ENCODE measurements around the gene KICS2. TPM values are rescaled to one million over a fixed set of nuclear protein-coding genes. Genes with fewer than 3 reads are reported as not detected.
A peak's percentile ranks its signal among the peaks of the same experiment; 100 is the strongest.
"Not testable (repeated sequence)": the region's sequence is repeated elsewhere in the genome, so short reads cannot be mapped to it uniquely, and the experiment has no call there.

The KICS2 gene
- total and polyA plus RNA-seq, 4 donors: 3.4 to 7.0 (median 4.4) TPM

GRCh38 chr12:64221651-64222008, 466 bp downstream of the KICS2 start:
- 0% methylated on average over 10 of the region's 16 CpGs for WGBS (ENCODE audit: insufficient coverage)

GRCh38 chr12:64220046-64220445, 2.0 kb downstream of the KICS2 start:
- no peak overlapping the region for H3K27ac ChIP-seq (ENCODE audit: low read depth, low read length)
- no peaks in the 10 kb centered on the region for H3K36me3 ChIP-seq (ENCODE audit: control insufficient read depth, insufficient read depth, low read length)
- H3K4me1 ChIP-seq (ENCODE audit: control insufficient read depth, insufficient read depth, low read length): peaks cover 8% of the 10 kb centered on the region
- H3K4me3 ChIP-seq (ENCODE audit: low read depth, low read length): no peak overlapping the region
- no CpG with 5 or more reads among the region's 3 CpGs for WGBS (ENCODE audit: insufficient coverage)
- H3K9me3 ChIP-seq (ENCODE audit: control insufficient read depth, insufficient read depth, low read length): no peaks in the 10 kb centered on the region
- DNase-seq (ENCODE audit: low read depth in 4 of 6, low spot score in 6 of 6): no peak
- H3K27me3 ChIP-seq (ENCODE audit: control insufficient read depth, insufficient read depth, low read length): no peaks in the 10 kb centered on the region

More at GRCh38 chr12:64221651-64222008, 466 bp downstream of the KICS2 start:
- Histone ChIP-seq H3K27me3 (ENCODE audit: control insufficient read depth, insufficient read depth, low read length) (no peaks in the 10 kb centered on the region), H3K9me3 (ENCODE audit: control insufficient read depth, insufficient read depth, low read length) (no peaks in the 10 kb centered on the region), H3K36me3 (ENCODE audit: control insufficient read depth, insufficient read depth, low read length) (no peaks in the 10 kb centered on the region), H3K4me3 (ENCODE audit: low read depth, low read length) (peak overlapping the region; percentile 97), H3K27ac (ENCODE audit: low read depth, low read length) (peak overlapping the region; percentile 96), H3K4me1 (ENCODE audit: control insufficient read depth, insufficient read depth, low read length) (peaks cover 8% of the 10 kb centered on the region)
- peak in 5 of 6 donors; percentile 61 to 94 (median 71) for DNase-seq (ENCODE audit: low read depth in 4 of 6, low spot score in 6 of 6)

DNA sequence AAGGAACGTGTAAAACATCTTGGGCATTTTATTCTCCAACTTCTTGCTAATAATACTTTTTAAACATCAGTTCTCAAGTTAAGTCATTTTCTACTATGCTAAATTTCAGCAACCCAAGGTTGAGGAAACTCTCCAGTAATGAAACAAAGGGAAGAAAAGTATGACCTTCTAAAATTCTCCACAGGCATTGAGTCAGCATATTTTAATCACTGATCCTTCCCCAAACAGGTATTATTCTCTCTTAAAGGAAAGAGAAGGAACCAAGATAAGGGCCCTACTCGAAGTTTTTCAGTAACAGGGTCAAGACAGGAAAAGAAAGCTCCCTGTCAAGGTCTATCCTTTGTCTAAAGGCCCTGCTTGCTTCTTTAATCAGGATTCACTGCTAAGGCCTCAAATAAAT, 3.0 kb downstream of the KICS2 start:
- no peaks in the 10 kb centered on the region for H3K27me3 ChIP-seq (ENCODE audit: control insufficient read depth, insufficient read depth, low read length)
- H3K27ac ChIP-seq (ENCODE audit: low read depth, low read length): no peak overlapping the region
- H3K9me3 ChIP-seq (ENCODE audit: control insufficient read depth, insufficient read depth, low read length): no peaks in the 10 kb centered on the region
- H3K4me1 ChIP-seq (ENCODE audit: control insufficient read depth, insufficient read depth, low read length): peaks cover 8% of the 10 kb centered on the region
- WGBS (ENCODE audit: insufficient coverage): no CpG with 5 or more reads among the region's 2 CpGs
- no peak overlapping the region for H3K4me3 ChIP-seq (ENCODE audit: low read depth, low read length)
- DNase-seq (ENCODE audit: low read depth in 4 of 6, low spot score in 6 of 6): no peak
- no peaks in the 10 kb centered on the region for H3K36me3 ChIP-seq (ENCODE audit: control insufficient read depth, insufficient read depth, low read length)

GRCh38 chr12:64218597-64218996, 3.5 kb downstream of the KICS2 start:
- no peaks in the 10 kb centered on the region for H3K36me3 ChIP-seq (ENCODE audit: control insufficient read depth, insufficient read depth, low read length)
- no peaks in the 10 kb centered on the region for H3K27me3 ChIP-seq (ENCODE audit: control insufficient read depth, insufficient read depth, low read length)
- H3K4me1 ChIP-seq (ENCODE audit: control insufficient read depth, insufficient read depth, low read length): peaks cover 8% of the 10 kb centered on the region
- H3K27ac ChIP-seq (ENCODE audit: low read depth, low read length): no peak overlapping the region
- 93% methylated on average over 3 of the region's 5 CpGs for WGBS (ENCODE audit: insufficient coverage)
- H3K4me3 ChIP-seq (ENCODE audit: low read depth, low read length): no peak overlapping the region
- no peaks in the 10 kb centered on the region for H3K9me3 ChIP-seq (ENCODE audit: control insufficient read depth, insufficient read depth, low read length)
- DNase-seq (ENCODE audit: low read depth in 4 of 6, low spot score in 6 of 6): no peak

- H3K27ac ChIP-seq (ENCODE audit: low read depth, low read length); H3K4me3 ChIP-seq (ENCODE audit: low read depth, low read length); H3K36me3 ChIP-seq (ENCODE audit: control insufficient read depth, insufficient read depth, low read length); DNase-seq (ENCODE audit: low read depth in 4 of 6, low spot score in 6 of 6); H3K27me3 ChIP-seq (ENCODE audit: control insufficient read depth, insufficient read depth, low read length); H3K9me3 ChIP-seq (ENCODE audit: control insufficient read depth, insufficient read depth, low read length); H3K4me1 ChIP-seq (ENCODE audit: control insufficient read depth, insufficient read depth, low read length): not testable (repeated sequence)
- WGBS (ENCODE audit: insufficient coverage): 96% methylated on average over 5 of the region's 7 CpGs
These were observed 4.5 kb downstream of the KICS2 start for GRCh38 chr12:64217643-64218042.

DNA sequence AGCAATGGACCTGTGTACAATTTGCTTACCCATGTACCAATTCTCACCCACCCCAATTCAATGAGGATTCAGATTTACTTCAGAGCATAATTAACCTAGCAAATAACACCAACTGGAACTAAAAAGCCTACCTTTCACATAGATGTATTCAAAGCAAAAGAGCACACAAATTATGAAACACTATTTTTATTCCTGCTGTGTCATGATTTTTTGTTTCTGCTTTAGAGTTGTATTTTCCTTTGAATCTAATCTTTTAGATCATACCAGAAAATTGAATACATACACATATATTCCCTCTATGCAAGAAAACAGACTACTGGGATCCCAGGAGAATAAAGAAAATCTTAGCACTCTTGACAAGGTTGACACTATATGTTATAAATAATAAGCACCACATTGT, 5.9 kb downstream of the KICS2 start:
- no peak for DNase-seq (ENCODE audit: low read depth in 4 of 6, low spot score in 6 of 6)
- Histone ChIP-seq H3K4me1 (ENCODE audit: control insufficient read depth, insufficient read depth, low read length) (no peaks in the 10 kb centered on the region), H3K36me3 (ENCODE audit: control insufficient read depth, insufficient read depth, low read length) (no peaks in the 10 kb centered on the region), H3K27ac (ENCODE audit: low read depth, low read length) (no peak overlapping the region), H3K27me3 (ENCODE audit: control insufficient read depth, insufficient read depth, low read length) (no peaks in the 10 kb centered on the region), H3K9me3 (ENCODE audit: control insufficient read depth, insufficient read depth, low read length) (no peaks in the 10 kb centered on the region), H3K4me3 (ENCODE audit: low read depth, low read length) (no peak overlapping the region)

- DNase-seq (ENCODE audit: low read depth in 4 of 6, low spot score in 6 of 6): no peak
- Histone ChIP-seq H3K27me3 (ENCODE audit: control insufficient read depth, insufficient read depth, low read length) (no peaks in the 10 kb centered on the region), H3K36me3 (ENCODE audit: control insufficient read depth, insufficient read depth, low read length) (no peaks in the 10 kb centered on the region), H3K9me3 (ENCODE audit: control insufficient read depth, insufficient read depth, low read length) (no peaks in the 10 kb centered on the region), H3K4me3 (ENCODE audit: low read depth, low read length) (no peak overlapping the region), H3K4me1 (ENCODE audit: control insufficient read depth, insufficient read depth, low read length) (no peaks in the 10 kb centered on the region), H3K27ac (ENCODE audit: low read depth, low read length) (no peak overlapping the region)
- no CpG with 5 or more reads among the region's 5 CpGs for WGBS (ENCODE audit: insufficient coverage)
These were observed 9.9 kb downstream of the KICS2 start for GRCh38 chr12:64212119-64212746.

DNA sequence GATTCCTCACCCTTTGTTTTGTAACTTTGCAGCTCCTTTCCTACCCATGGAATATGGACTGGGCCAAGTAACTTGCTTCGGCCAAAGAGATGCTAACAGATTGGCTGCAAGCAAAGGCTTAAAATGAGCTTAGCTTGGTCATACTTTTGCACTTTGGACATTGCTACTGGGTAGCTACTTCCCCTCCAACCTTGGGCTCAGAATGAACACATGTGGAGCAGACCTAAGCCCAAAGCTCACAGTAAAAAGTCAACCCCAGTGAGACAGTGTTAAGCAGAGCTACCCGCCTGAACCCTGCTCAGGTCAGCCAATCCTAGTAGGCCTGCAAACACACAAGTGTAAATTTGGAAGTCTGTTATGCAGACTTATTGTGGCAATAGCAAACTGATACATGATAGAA, 14.6 kb downstream of the KICS2 start:
- Histone ChIP-seq H3K27me3 (ENCODE audit: control insufficient read depth, insufficient read depth, low read length) (no peaks in the 10 kb centered on the region), H3K4me1 (ENCODE audit: control insufficient read depth, insufficient read depth, low read length) (no peaks in the 10 kb centered on the region), H3K36me3 (ENCODE audit: control insufficient read depth, insufficient read depth, low read length) (no peaks in the 10 kb centered on the region), H3K4me3 (ENCODE audit: low read depth, low read length) (no peak overlapping the region), H3K9me3 (ENCODE audit: control insufficient read depth, insufficient read depth, low read length) (no peaks in the 10 kb centered on the region), H3K27ac (ENCODE audit: low read depth, low read length) (no peak overlapping the region)
- 100% methylated on average over 2 of the region's 2 CpGs for WGBS (ENCODE audit: insufficient coverage)
- no peak for DNase-seq (ENCODE audit: low read depth in 4 of 6, low spot score in 6 of 6)

DNA sequence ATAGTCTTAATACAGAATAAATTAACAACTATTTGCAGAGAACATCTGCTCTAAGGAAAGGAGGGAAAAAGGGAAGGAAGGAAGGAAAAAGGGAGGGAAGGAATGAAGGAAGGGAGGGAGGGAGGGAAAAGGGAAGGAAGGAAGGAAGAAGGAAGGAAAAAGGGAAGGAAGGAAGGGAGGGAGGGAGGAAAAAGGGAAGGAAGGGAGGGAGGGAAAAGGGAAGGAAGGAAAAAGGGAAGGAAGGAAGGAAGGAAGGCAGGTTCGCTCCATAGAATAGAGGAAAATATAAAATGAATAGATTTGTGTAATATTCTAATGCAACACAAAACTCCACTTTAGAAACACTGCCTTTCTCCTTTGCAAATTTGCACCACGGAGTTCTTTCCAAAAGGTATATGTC, 16.6 kb downstream of the KICS2 start:
- Histone ChIP-seq H3K4me1 (ENCODE audit: control insufficient read depth, insufficient read depth, low read length) (no peaks in the 10 kb centered on the region), H3K4me3 (ENCODE audit: low read depth, low read length) (no peak overlapping the region), H3K27ac (ENCODE audit: low read depth, low read length) (no peak overlapping the region), H3K27me3 (ENCODE audit: control insufficient read depth, insufficient read depth, low read length) (no peaks in the 10 kb centered on the region), H3K36me3 (ENCODE audit: control insufficient read depth, insufficient read depth, low read length) (no peaks in the 10 kb centered on the region), H3K9me3 (ENCODE audit: control insufficient read depth, insufficient read depth, low read length) (no peaks in the 10 kb centered on the region)
- no CpG with 5 or more reads among the region's 2 CpGs for WGBS (ENCODE audit: insufficient coverage)
- DNase-seq (ENCODE audit: low read depth in 4 of 6, low spot score in 6 of 6): no peak

- no peak overlapping the region for H3K27ac ChIP-seq (ENCODE audit: low read depth, low read length)
- 70% methylated on average over 4 of the region's 7 CpGs for WGBS (ENCODE audit: insufficient coverage)
- H3K4me1 ChIP-seq (ENCODE audit: control insufficient read depth, insufficient read depth, low read length): no peaks in the 10 kb centered on the region
These were observed 18.3 kb downstream of the KICS2 start for GRCh38 chr12:64203775-64204174.

More at GRCh38 chr12:64203775-64204174, 18.3 kb downstream of the KICS2 start:
- Histone ChIP-seq H3K27me3 (ENCODE audit: control insufficient read depth, insufficient read depth, low read length) (no peaks in the 10 kb centered on the region), H3K36me3 (ENCODE audit: control insufficient read depth, insufficient read depth, low read length) (no peaks in the 10 kb centered on the region), H3K9me3 (ENCODE audit: control insufficient read depth, insufficient read depth, low read length) (no peaks in the 10 kb centered on the region), H3K4me3 (ENCODE audit: low read depth, low read length) (no peak overlapping the region)
- no peak for DNase-seq (ENCODE audit: low read depth in 4 of 6, low spot score in 6 of 6)

Data from spinal cord (tissue), 10 donors.